GM12891 (cell line): ENCODE data around the gene ZNF248.

ENCODE experiments used
- DNase-seq: peaks from one replicate; pipeline ENCODE4 v3.0.0; 2011; ENCODE audit warnings: low spot score; ENCODE audit not compliant: insufficient read length
- FAIRE-seq: peaks from 2 replicates; lab custom pipeline; 2011; peaks lifted over from hg19 to GRCh38; lab: Jason Lieb, UNC
- PAX5 ChIP-seq: IDR thresholded peaks from 2 replicates; pipeline ENCODE4 v1.6.1; 2011; ENCODE audit warnings: low read length, moderate library complexity, mild to moderate bottlenecking; ENCODE audit not compliant: insufficient read depth, severe bottlenecking
- POLR2A ChIP-seq: IDR thresholded peaks from 2 replicates; pipeline ENCODE4 v1.6.1; 2011; ENCODE audit warnings: low read depth, low read length, control low read depth
- POLR2AphosphoS5 ChIP-seq: IDR thresholded peaks from 2 replicates; pipeline ENCODE4 v1.6.1; 2011; ENCODE audit warnings: low read depth, low read length, control low read depth
- POU2F2 ChIP-seq: IDR thresholded peaks from 2 replicates; pipeline ENCODE4 v1.6.1; 2011; ENCODE audit warnings: low read depth, mild to moderate bottlenecking, control low read depth, low read length, moderate library complexity
- SPI1 ChIP-seq: IDR thresholded peaks from 2 replicates; pipeline ENCODE4 v1.6.1; 2011; ENCODE audit warnings: low read depth, low read length, control low read depth
- TAF1 ChIP-seq: IDR thresholded peaks from 2 replicates; pipeline ENCODE4 v1.6.1; 2011; ENCODE audit warnings: low read depth, low read length, control low read depth

Gene ZNF248

GRCh38 chr10:37789590-37789989 lies 67.8 kb downstream of the ZNF248 start:
- TF ChIP-seq PAX5: no peak
- TF ChIP-seq SPI1: no peak
- TF ChIP-seq POLR2A: no peak
- no peak for TF ChIP-seq TAF1
- TF ChIP-seq POU2F2: no peak
- TF ChIP-seq POLR2AphosphoS5: no peak
- FAIRE-seq: no peak
- no peak for DNase-seq

GRCh38 chr10:37784678-37785077 lies 72.7 kb downstream of the ZNF248 start:
- FAIRE-seq: no peak
- no peak for TF ChIP-seq TAF1
- TF ChIP-seq POLR2AphosphoS5: no peak
- TF ChIP-seq POLR2A: no peak
- TF ChIP-seq PAX5: no peak
- no peak for TF ChIP-seq SPI1
- DNase-seq: no peak

DNA sequence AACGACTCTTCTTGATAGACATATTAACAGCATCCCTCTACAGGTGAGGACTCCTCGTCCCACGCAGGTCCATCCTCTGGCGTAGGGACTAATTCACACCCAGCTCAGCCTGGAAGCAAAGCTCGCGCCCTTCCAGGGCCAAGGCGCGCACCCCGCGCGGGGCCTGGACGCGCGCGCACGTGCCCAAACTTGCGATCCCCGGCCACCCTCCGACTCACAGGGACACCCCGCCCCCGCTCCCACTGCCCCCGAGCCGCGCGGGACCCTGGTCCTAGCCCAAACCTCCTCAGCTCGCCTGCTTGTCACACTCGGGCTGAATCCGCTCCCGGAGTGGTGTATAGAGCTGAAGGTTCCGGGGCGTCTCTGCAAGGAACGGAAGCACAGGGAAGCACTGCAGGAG lies 76.9 kb downstream of the ZNF248 start:
- FAIRE-seq (no peak), DNase-seq (no peak)
- TF ChIP-seq POLR2AphosphoS5: no peak
- no peak for TF ChIP-seq POLR2A
- TF ChIP-seq PAX5: no peak
- TF ChIP-seq POU2F2: no peak
- no peak for TF ChIP-seq TAF1
- no peak for TF ChIP-seq SPI1

- no peak for DNase-seq
- FAIRE-seq: no peak
- no peak for TF ChIP-seq SPI1
- no peak for TF ChIP-seq PAX5
Measured at GRCh38 chr10:37777056-37777455, 80.4 kb downstream of the ZNF248 start.

DNA sequence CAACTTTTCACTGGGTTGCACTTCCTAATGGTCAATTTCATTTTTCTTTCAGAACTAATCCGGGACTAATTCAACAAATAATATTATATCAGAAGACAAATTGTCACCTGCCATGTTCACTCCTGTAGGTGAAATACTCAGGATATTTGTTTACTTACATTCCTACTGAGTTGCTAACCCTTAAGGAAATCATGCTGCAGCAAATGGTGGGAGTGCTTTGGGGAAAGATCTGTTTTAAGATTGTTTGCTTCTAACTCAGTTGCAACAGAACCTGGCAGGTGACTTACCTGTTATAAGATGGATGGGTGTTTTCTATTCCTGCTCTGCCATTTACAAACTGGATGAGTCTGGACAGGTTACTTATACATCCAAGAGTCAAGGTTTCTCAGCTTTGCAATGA lies 81.8 kb downstream of the ZNF248 start:
- FAIRE-seq (no peak), DNase-seq (no peak)
- TF ChIP-seq PAX5: no peak
- no peak for TF ChIP-seq POLR2A
- TF ChIP-seq POU2F2: no peak
- TF ChIP-seq POLR2AphosphoS5: no peak
- no peak for TF ChIP-seq TAF1

DNA sequence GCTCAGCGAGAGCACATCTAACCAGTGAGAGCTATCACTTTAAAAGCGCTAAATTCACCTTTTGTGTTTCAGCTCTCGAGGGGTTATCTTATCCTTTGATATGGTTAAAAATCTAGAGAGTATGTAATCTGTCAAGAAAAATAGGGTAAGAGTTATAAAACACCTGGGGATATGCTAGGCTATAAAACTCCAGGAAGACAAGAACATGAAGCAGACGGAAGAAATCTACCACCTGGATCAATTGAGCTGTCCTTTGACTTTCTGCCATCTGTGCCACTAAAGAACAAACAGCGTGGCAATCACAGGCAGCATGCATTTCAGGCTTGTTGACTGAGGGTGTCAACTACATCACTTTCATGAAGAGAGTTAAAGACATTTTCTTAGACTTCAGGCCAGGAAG lies 83.1 kb downstream of the ZNF248 start:
- FAIRE-seq: no peak
- no peak for DNase-seq
- no peak for TF ChIP-seq POLR2AphosphoS5
- no peak for TF ChIP-seq PAX5
- TF ChIP-seq POLR2A: no peak
- TF ChIP-seq SPI1: no peak
- TF ChIP-seq POU2F2: no peak

DNA sequence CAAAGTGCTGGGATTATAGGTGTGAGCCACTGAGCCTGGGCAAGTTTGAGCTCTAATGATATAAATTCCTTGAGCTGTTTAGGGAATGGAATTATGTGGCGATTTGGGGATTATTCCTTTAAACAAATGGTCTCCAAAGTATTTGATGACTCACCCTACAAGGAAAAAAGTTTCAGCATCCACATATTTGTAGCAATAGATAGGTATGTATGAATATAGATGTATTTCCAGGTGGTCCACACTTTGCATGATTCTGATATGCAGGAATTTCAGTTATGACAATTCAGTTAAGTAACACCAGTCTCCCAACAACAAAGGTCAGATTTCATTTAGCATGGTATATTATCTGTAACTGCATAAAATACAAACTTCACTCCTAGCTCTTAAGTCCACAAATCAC lies 92.2 kb downstream of the ZNF248 start:
- no peak for DNase-seq
- no peak for TF ChIP-seq POLR2AphosphoS5
- TF ChIP-seq PAX5: no peak
- no peak for TF ChIP-seq SPI1
- no peak for TF ChIP-seq POLR2A
- no peak for TF ChIP-seq TAF1
- TF ChIP-seq POU2F2: no peak
- no peak for FAIRE-seq

DNA sequence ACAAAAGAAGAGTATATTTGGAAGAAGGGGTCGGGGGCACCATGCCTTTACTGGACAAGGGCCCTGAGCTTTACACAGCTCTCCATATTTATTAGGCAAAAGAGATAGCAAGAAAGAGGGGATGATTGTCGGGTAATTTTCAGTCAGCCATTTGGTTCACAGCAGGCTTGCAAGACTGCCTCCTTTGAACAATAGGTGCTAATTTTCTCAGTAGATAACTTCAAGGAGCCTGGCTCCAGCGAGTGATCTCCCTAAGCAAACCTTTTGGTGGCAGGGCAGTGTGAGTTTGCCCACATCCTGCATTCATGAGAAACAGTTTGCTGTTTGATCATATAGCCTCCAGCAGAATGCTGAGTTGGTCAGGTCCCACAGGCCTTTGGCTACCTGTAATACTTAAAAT lies 94.3 kb downstream of the ZNF248 start:
- TF ChIP-seq POLR2A: no peak
- TF ChIP-seq SPI1: no peak
- no peak for TF ChIP-seq POLR2AphosphoS5
- no peak for TF ChIP-seq POU2F2
- no peak for TF ChIP-seq PAX5
- TF ChIP-seq TAF1: no peak
- DNase-seq (no peak), FAIRE-seq (no peak)

DNA sequence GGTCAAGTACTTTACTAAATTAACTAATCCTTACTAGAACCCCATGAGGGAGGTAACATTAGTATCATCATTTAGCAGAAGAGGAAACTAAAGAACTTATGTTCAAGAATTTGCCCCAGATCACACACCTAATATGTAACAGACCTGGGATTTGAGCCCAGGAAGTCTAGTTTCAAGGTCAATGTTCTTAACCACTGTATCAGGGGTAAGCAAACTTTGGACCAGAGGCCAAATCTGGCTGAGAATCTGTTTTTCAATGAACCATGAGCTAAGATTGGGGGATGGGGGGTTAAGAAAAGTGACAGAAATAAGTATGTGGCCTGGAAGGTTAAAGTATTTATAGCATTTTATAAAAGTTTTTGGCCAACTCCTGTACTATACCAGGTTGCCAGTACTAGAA lies 95.1 kb downstream of the ZNF248 start:
- no peak for TF ChIP-seq PAX5
- TF ChIP-seq SPI1: no peak
- TF ChIP-seq POU2F2: no peak
- TF ChIP-seq POLR2AphosphoS5: no peak
- DNase-seq (no peak), FAIRE-seq (no peak)

- FAIRE-seq: no peak
- DNase-seq: no peak
- no peak for TF ChIP-seq POLR2AphosphoS5
- TF ChIP-seq POU2F2: no peak
- no peak for TF ChIP-seq SPI1
- no peak for TF ChIP-seq PAX5
- TF ChIP-seq POLR2A: no peak
- no peak for TF ChIP-seq TAF1
Measured at GRCh38 chr10:37760817-37761216, 96.6 kb downstream of the ZNF248 start.

DNA sequence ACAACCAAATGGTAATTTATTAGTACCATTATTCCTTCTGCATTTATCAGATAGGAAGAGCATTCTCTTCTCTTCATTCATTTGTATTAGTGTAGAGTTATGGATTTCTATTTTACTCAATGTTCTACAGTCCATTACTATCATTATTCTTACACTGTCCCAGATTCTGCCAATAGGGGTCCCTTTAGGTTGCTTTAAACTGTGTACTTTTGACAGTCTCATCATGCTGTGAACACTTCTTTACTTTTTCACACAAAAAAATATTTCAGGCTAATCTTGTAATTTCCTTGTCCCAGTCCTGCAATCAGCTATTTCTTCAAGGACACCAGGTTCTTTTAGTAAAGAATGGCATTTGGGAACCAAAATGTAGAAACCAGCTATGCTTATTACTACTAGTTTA lies 99.3 kb downstream of the ZNF248 start:
- no peak for DNase-seq
- TF ChIP-seq PAX5 (no peak), POLR2AphosphoS5 (no peak), POU2F2 (no peak), TAF1 (no peak), POLR2A (no peak), SPI1 (no peak)
- no peak for FAIRE-seq
